Left ventricle myocardium inferior (tissue), 1 donor: Measurements from ENCODE around the gene CCDC13. TPM values are rescaled to one million over a fixed set of nuclear protein-coding genes. Genes with fewer than 3 reads are reported as not detected.

Experiments used
- DNase-seq: peaks from one replicate; pipeline ENCODE4 v3.0.0-alpha.2; 2020
- H3K27ac ChIP-seq: fragments of 200-600 bp; replicated peaks from 2 replicates; pipeline ENCODE4 v1.8.0; 2021
- H3K27me3 ChIP-seq: fragments of 200-600 bp; 2 replicates; pipeline ENCODE4 v1.8.0; 2021; ENCODE audit warnings: low read depth
- H3K36me3 ChIP-seq: fragments of 200-600 bp; 2 replicates; pipeline ENCODE4 v1.8.0; 2021
- H3K4me1 ChIP-seq: fragments of 200-600 bp; 2 replicates; pipeline ENCODE4 v1.8.0; 2021
- H3K4me3 ChIP-seq: fragments of 200-600 bp; 2 replicates; pipeline ENCODE4 v1.8.0; 2021; ENCODE audit warnings: mild to moderate bottlenecking, moderate library complexity
- H3K9me3 ChIP-seq: fragments of 200-600 bp; replicated peaks from 2 replicates; pipeline ENCODE4 v1.8.0; 2021
- CTCF ChIP-seq: fragments of 200-600 bp; IDR thresholded peaks from 2 replicates; pipeline ENCODE4 v1.8.0; 2021; ENCODE audit warnings: antibody characterized with exemption, mild to moderate bottlenecking, borderline replicate concordance
- intact Hi-C: fragments of 100-400 bp; cut with micrococcal nuclease; formaldehyde crosslinking; loops from one replicate; pipeline ENCODE4 v1.11.0; 2022
- total RNA-seq: library from RNA; stranded (reverse); fragmentation: NEBNext Ultra II Directional; extraction: Animal tissue kit (Norgen Biotek cat#: 25700); gene quantifications from one replicate; pipeline ENCODE4 v1.2.1, GENCODE V29; 2021
- donor health status: DM: no; HTN: yes; CAD: no; lungs with severe emphysema.

Gene CCDC13
- total RNA-seq, 1 donor from 2014 or later = 0.41 TPM

- DNase-seq = no peak
- Histone ChIP-seq H3K4me1 (peaks cover 60% of the 10 kb centered on the region), H3K36me3 (no peaks in the 10 kb centered on the region), H3K4me3 (peak overlapping the region; percentile 93), H3K27ac (peak overlapping the region; percentile 98), H3K27me3 (no peaks in the 10 kb centered on the region), H3K9me3 (no peaks in the 10 kb centered on the region)
- intact Hi-C loops = no loop called here
- TF ChIP-seq CTCF = no peak
These were observed 28.7 kb upstream of the CCDC13 start for GRCh38 chr3:42801784-42802183.

- no peak for DNase-seq
- no peak for TF ChIP-seq CTCF
- intact Hi-C loops = no loop called here
- H3K27ac ChIP-seq = peak overlapping the region; percentile 98
- H3K27me3 ChIP-seq = no peaks in the 10 kb centered on the region
- H3K36me3 ChIP-seq = no peaks in the 10 kb centered on the region
- H3K4me3 ChIP-seq = peak overlapping the region; percentile 93
- peaks cover 60% of the 10 kb centered on the region for H3K4me1 ChIP-seq
- no peaks in the 10 kb centered on the region for H3K9me3 ChIP-seq
These were observed 28.1 kb upstream of the CCDC13 start for GRCh38 chr3:42801048-42801620.

- H3K36me3 ChIP-seq = no peaks in the 10 kb centered on the region
- TF ChIP-seq CTCF = no peak
- intact Hi-C loops = no loop called here
- no peaks in the 10 kb centered on the region for H3K9me3 ChIP-seq
- H3K4me1 ChIP-seq = peaks cover 66% of the 10 kb centered on the region
- no peak overlapping the region for H3K27ac ChIP-seq
- no peaks in the 10 kb centered on the region for H3K27me3 ChIP-seq
- no peak for DNase-seq
- no peak overlapping the region for H3K4me3 ChIP-seq
These were observed 27.2 kb upstream of the CCDC13 start for GRCh38 chr3:42800251-42800650.

- TF ChIP-seq CTCF = no peak
- intact Hi-C loops = no loop called here
- no peak overlapping the region for H3K4me3 ChIP-seq
- no peaks in the 10 kb centered on the region for H3K9me3 ChIP-seq
- H3K4me1 ChIP-seq = peaks cover 68% of the 10 kb centered on the region
- no peaks in the 10 kb centered on the region for H3K36me3 ChIP-seq
- H3K27me3 ChIP-seq = no peaks in the 10 kb centered on the region
- H3K27ac ChIP-seq = no peak overlapping the region
- DNase-seq = no peak
These were observed 26.3 kb upstream of the CCDC13 start for GRCh38 chr3:42799376-42799775.

GRCh38 chr3:42796332-42796885 is 23.4 kb upstream of the CCDC13 start:
- no peaks in the 10 kb centered on the region for H3K27me3 ChIP-seq
- intact Hi-C loops = no loop called here
- TF ChIP-seq CTCF = no peak

More at GRCh38 chr3:42796332-42796885, 23.4 kb upstream of the CCDC13 start:
- Histone ChIP-seq H3K4me3 (no peak overlapping the region), H3K4me1 (peaks cover 44% of the 10 kb centered on the region), H3K36me3 (peaks cover 27% of the 10 kb centered on the region), H3K27ac (no peak overlapping the region), H3K9me3 (no peaks in the 10 kb centered on the region)
- no peak for DNase-seq
